Activated CD4-positive, alpha-beta T cell treated with anti-CD3 and anti-CD28 coated beads for 1 hour (primary cell): ENCODE results near the gene BRMS1.

Experiments
- DNase-seq: peaks from one replicate; pipeline ENCODE4 v3.0.0-alpha.2; 2020

Gene BRMS1

GRCh38 chr11:66336234-66337102, 8.4 kb downstream of the BRMS1 start, which contains the start of gene RIN1:
TSS of gene RIN1 (minus strand) at chr11:66336434. CDS start at chr11:66336402, 32 bp downstream.
- no peak for DNase-seq

- no peak for DNase-seq
Observed at GRCh38 chr11:66335531-66336233, 9.2 kb downstream of the BRMS1 start.

- DNase-seq, result no peak
Observed at GRCh38 chr11:66334605-66335442, 10.1 kb downstream of the BRMS1 start.

- DNase-seq, result no peak
Observed at GRCh38 chr11:66333896-66334604, 10.9 kb downstream of the BRMS1 start.

GRCh38 chr11:66333220-66333877, 11.6 kb downstream of the BRMS1 start:
- no peak for DNase-seq

- DNase-seq, result no peak
Observed at GRCh38 chr11:66332371-66333219, 12.3 kb downstream of the BRMS1 start.

DNA sequence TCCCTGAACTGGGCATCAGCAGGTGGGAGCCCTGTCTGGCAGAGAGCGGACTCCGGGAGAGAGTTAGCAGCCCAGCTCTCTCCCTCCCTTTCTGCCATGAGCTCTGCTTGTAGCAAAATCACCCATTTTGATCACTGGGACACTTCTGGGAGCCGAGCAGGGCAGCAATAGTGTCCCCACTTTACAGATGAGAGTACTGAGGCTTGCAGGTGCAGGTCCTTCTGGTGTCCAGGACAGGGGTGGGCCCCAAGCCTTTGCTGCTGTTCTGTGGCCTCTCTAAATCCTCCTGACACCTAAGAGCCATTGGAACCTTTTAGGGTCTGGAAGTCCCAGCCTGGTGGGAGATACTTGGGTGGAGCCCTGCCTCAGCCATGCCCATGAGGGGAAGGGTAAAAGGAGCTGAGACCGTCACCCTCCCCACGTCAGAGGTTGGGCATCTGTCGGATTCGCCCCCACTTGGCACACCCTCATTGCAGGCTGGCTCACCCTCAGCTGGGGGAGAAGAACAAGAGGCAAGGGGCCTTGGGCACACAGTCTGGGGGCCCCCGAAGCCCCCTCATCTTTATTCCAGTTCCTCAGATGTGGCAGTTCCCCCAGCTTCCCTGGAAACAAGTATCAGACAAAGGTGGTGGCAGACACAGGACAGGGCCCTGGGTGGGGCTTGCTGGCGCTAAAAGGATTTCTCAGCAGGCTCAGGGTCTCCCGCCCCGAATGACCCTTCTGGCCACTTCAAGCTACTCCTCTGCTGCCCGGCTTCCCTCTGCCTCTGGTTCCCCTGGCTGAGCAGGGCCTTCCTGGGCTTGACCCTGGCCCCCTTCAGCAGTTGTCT, 13.1 kb downstream of the BRMS1 start:
- no peak for DNase-seq

GRCh38 chr11:66330931-66331330, 14.0 kb downstream of the BRMS1 start:
- DNase-seq, result no peak

GRCh38 chr11:66329165-66329673, 15.7 kb downstream of the BRMS1 start:
- DNase-seq, result no peak

DNA sequence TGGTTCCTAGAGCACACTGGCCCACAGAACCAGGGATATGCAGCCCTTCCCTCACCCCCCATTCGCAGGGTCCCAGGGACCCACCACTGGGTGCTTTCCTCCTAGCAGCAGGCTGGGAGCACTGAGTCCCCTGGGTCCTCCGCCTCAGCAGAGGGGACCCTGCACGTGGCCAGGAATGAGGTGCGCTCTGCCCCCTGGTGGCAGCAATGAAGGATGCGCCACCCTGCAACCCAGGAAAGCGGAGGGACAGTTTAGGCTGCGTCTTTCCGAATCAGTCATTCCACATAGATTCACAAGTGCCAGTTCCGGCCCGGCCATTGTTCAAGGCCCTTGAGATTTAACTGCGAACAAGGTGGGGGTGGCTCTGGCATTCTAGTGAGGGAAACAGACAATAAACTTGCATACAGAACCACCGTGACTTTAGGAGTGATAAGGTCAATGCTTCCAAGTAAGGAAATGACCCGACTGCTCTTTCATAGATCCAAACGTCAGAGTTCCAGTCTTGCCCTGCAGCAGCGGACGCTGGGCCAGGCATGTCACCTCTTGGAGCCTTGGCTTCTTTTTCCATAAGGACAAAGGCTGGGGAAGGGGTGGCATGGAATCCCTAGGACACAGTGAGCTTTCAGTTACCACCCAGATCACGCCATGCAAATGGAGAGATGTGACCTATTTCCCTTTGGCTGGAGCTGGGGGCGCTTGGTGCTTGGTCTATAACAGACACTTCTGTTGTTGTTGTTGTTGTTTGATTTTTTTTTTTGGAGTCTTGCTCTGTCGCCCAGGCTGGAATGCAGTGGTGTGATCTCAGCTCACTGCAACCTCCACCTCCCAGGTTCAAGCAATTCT, 16.4 kb downstream of the BRMS1 start:
- peak; percentile 71 for DNase-seq

GRCh38 chr11:66328031-66328301, 16.9 kb downstream of the BRMS1 start:
- DNase-seq, result no peak

DNA sequence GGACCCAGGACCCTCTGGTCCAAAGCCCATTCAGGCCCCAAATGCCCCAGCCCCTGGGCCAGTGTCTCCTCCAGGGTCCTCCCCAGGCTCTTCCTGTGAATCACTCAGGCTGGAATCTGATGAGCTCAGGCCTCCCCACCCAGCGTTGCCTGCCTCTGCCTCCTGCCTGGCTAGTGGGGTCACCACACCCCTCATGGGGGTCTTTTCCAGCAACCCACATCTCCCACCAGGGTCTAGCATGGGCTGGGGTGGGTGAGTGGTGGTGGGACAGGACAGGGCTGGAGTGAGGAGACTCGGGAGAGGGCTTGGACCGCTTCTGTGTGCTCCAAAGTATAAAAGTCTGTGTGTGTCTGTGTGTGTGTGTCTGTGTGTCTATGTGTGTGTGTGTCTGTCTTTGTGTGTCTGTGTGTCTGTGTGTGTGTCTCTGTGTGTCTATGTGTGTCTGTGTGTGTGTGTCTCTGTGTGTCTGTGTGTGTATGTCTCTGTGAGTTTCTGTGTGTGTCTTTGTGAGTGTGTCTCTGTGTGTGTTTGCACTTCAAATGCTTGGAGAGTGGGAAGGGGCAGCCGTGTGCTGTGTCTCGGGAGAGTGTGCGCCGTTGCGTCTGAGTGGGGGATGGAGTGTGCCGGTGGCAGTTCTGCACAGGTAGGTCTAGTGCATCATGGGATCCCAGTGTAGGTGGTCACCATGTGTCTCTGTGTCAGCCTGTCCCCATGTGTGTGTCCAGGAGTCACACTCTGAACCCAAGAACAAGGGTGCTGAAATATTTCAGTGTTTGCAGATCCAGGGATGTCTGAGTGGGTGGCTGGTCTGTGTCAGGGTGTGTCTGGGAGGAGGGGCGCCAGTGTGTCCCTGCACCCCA, 17.5 kb downstream of the BRMS1 start:
- DNase-seq, result no peak

DNA sequence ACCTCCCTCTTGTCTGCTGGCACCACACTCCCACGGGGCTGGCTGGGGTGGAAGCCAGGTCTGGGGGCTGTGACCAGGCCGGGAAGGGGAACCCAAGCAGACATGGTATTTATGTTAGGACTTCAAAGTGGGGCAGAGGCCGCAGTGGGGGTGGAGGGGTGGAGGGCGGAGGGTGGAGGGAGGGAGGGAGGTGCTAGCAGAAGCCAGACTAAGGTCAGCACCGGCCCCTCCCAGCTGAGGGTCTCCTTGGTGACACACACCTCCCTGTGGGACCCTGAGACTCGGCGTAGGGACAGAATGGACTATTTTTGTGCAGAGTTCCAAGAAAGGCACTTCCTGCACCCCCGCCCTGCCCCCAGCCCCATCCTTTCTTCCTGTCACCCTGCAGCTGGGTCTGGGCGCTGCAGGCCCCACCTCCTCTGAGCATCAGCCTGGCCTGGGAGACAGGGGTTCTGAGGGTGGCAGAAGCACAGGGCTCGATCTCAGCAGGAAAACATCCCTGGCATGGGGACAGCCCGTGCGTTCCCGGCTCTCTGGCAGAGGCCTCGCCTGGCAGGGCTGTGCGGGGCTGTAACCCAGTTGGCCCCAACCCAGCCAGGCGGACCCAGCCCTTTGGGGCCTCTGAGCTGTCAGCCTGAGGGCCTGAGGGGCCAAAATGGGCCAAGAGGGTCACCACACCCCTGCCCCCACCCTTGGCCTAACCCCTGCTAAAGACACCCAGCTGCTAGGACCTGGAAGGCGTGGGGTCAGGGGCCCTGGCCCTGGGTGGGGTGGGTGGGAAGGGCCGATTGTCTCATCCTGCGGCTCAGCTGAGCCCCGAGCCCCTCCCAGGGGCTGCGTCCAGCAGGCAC, 18.4 kb downstream of the BRMS1 start:
- no peak for DNase-seq

DNA sequence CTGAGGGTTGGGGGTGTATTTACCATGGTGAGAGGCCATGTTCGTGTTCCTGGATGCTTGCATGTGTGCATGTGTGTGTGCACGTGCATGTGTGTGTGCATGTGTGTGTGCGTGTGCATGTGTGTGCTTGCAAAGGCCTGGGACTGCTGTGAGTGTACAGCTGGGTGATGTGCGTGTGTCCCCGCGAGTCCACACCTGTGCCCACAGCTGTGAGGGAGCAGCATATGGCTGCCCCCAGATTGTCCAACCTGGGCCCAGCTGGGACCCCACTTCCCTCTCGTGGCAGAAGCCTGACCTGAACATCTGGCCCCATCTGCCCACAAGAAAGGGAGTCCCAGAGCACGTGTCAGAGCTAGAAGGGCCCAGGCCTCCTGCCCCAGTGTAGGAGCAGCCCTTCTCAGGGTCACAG, 19.6 kb downstream of the BRMS1 start:
- no peak for DNase-seq

DNA sequence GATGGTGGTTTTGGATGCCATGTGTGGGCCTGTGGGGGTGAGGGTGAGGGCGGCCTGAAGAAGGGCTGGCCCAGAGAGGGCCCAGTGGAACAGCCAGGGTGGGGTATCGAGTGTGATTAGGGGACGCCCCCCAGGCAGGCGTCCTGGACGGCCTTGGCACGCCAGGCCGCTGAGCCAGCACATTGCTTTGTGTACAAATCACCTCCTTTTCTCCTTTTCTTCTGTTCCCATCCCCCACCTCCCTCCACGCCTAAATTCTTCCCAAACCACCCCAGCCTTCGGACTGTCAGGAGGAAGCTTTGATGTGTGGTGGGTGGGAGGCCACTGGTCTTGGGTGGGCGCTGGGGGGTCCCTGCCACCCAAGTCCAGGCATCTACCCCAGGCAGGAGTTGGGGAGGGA, 20.2 kb downstream of the BRMS1 start:
- no peak for DNase-seq

- no peak for DNase-seq
Observed at GRCh38 chr11:66323684-66324083, 21.2 kb downstream of the BRMS1 start.
